Endothelial cell of umbilical vein (primary cell): ENCODE results near the gene AFF1. TPM values are rescaled to one million over a fixed set of nuclear protein-coding genes. Genes with fewer than 3 reads are reported as not detected.

ENCODE experiments used
- BruUV-seq: library from RNA; stranded (reverse); fragments of 400-500 nt; replicated peaks from 2 replicates; lab custom pipeline; 2021; lab: Mats Ljungman, UMichigan
- CTCF ChIA-PET: fragments of 300-600, 350-600 bp; sonication (Branson Sonifier 250); formaldehyde crosslinking; loops from one replicate; lab custom pipeline; 2021; ENCODE audit warnings: antibody characterized with exemption, inconsistent platforms; lab: Charles Lee
- POLR2A ChIA-PET: fragments of 300-600, 350-600 bp; sonication (Branson Sonifier 250); formaldehyde crosslinking; loops from one replicate; lab custom pipeline; 2021; ENCODE audit warnings: antibody characterized with exemption, inconsistent platforms; lab: Charles Lee
- DNase-seq: peaks from one replicate; pipeline ENCODE4 v3.0.0-alpha.2; 2011; ENCODE audit warnings: low read depth, low spot score
- FAIRE-seq: peaks from 2 replicates; lab custom pipeline; 2011; peaks lifted over from hg19 to GRCh38; lab: Jason Lieb, UNC
- H2AFZ ChIP-seq: 2 replicates; pipeline ENCODE4 v1.6.0; 2012; ENCODE audit warnings: low read depth, low read length, control low read depth, inconsistent platforms
- H3K27ac ChIP-seq: 2 replicates; pipeline ENCODE4 v1.5.1; 2011; ENCODE audit warnings: low read depth, mild to moderate bottlenecking, control low read depth, low read length, moderate library complexity; ENCODE audit not compliant: insufficient read depth
- H3K27me3 ChIP-seq, 2 experiments: 2 replicates each; pipeline versions ENCODE4 v1.6.0 to v1.6.1; 2011; ENCODE audit warnings: low read length in 2 of 2, mixed read lengths in 1 of 2; ENCODE audit not compliant: control insufficient read depth in 2 of 2, insufficient read depth in 2 of 2
- H3K36me3 ChIP-seq, 2 experiments: 2 replicates in 1 of 2; 3 replicates in 1 of 2; pipeline ENCODE4 v1.5.1; 2011; ENCODE audit warnings: low read length in 2 of 2, mild to moderate bottlenecking in 1 of 2, moderate library complexity in 1 of 2; ENCODE audit not compliant: control insufficient read depth in 2 of 2, insufficient read depth in 2 of 2; ENCODE audit errors: extremely low read depth in 1 of 2
- H3K4me1 ChIP-seq: 3 replicates; pipeline ENCODE4 v1.5.1; 2011; ENCODE audit warnings: mild to moderate bottlenecking, low read length; ENCODE audit not compliant: control insufficient read depth, insufficient read depth; ENCODE audit errors: extremely low read depth
- H3K4me2 ChIP-seq: 2 replicates; pipeline ENCODE4 v1.6.1; 2011; ENCODE audit warnings: low read length, control low read depth, mixed read lengths; ENCODE audit not compliant: insufficient read depth
- H3K4me3 ChIP-seq, 3 experiments: fragments of 200-600 bp in 1 of 3; sonication (generic), shearing (Covaris generic) in 1 of 3; replicated peaks in 1 of 3; 2 replicates each; pipeline ENCODE4 v1.5.1; 2011 to 2016; ENCODE audit warnings: control low read depth in 3 of 3, low read length in 3 of 3, mild to moderate bottlenecking in 2 of 3, inconsistent platforms in 1 of 3, low read depth in 1 of 3, moderate library complexity in 1 of 3; ENCODE audit not compliant: insufficient read depth in 1 of 3
- H3K79me2 ChIP-seq: 2 replicates; pipeline ENCODE4 v1.6.0; 2012; ENCODE audit warnings: low read length, inconsistent platforms; ENCODE audit not compliant: control insufficient read depth, insufficient read depth
- H3K9ac ChIP-seq: replicated peaks from 2 replicates; pipeline ENCODE3; 2011; ENCODE audit warnings: low read length, control low read depth; ENCODE audit not compliant: insufficient read depth; ENCODE audit errors: extremely low read depth
- H3K9me1 ChIP-seq: replicated peaks from 3 replicates; pipeline ENCODE4 v1.6.0; 2011; ENCODE audit warnings: mild to moderate bottlenecking, low read length; ENCODE audit not compliant: control insufficient read depth, insufficient read depth; ENCODE audit errors: extremely low read depth
- H3K9me3 ChIP-seq: replicated peaks from 2 replicates; pipeline ENCODE4 v1.5.1; 2012; ENCODE audit warnings: low read length, inconsistent platforms; ENCODE audit not compliant: control insufficient read depth, insufficient read depth
- H4K20me1 ChIP-seq: replicated peaks from 2 replicates; pipeline ENCODE3; 2011; ENCODE audit warnings: mild to moderate bottlenecking, low read length; ENCODE audit not compliant: control insufficient read depth, insufficient read depth; ENCODE audit errors: extremely low read depth
- CTCF ChIP-seq, 2 donors: IDR thresholded peaks; 1 replicate in 1 of 2; 2 replicates in 1 of 2; pipeline ENCODE4 v1.5.1; 2011; ENCODE audit warnings: low read length in 2 of 2, mild to moderate bottlenecking in 2 of 2, moderate library complexity in 2 of 2, control low read depth in 1 of 2, inconsistent platforms in 1 of 2, low read depth in 1 of 2; ENCODE audit not compliant: insufficient read depth in 1 of 2; ENCODE audit errors: extremely low read depth in 1 of 2
- JUN ChIP-seq: IDR thresholded peaks from 2 replicates; pipeline ENCODE4 v1.6.1; 2011; ENCODE audit warnings: borderline replicate concordance, low read depth; ENCODE audit not compliant: insufficient read length, insufficient read depth
- dilution Hi-C: fragments of 300-500 bp; cut with MboI; formaldehyde crosslinking; loops from one replicate; pipeline ENCODE4 v1.15.0; 2019; ENCODE audit warnings: low sequenced_read_pairs; ENCODE audit not compliant: extremely low pct_ligation_motif_present
- intact Hi-C: fragments of 100-400 bp; cut with micrococcal nuclease; formaldehyde crosslinking; loops from one replicate; pipeline ENCODE4 v1.10.0; 2022
- polyA plus RNA-seq, 4 experiments: library from polyadenylated mRNA; depleted of rRNA in 3 of 4; stranded (reverse) in 3 of 4; unstranded in 1 of 4; fragments of >200 nt; gene quantifications; 2 replicates each; pipeline versions ENCODE4 v1.2.1 to v1.2.3, GENCODE V29; 2011 to 2012; ENCODE audit warnings: missing spikeins in 1 of 4
- total RNA-seq: library from RNA; stranded (reverse); gene quantifications from 2 replicates; pipeline ENCODE4 v1.2.3, GENCODE V29; 2021

The AFF1 gene
- total and polyA plus RNA-seq, 2 donors (not counting 3 experiments of a cell fraction or from before 2014, with no cell fraction given) = 26.2 to 106 TPM

GRCh38 chr4:87128006-87128705, 193.3 kb downstream of the AFF1 start:
- dilution Hi-C loops = no loop called here
- H3K4me2 ChIP-seq = no peak overlapping the region

More at GRCh38 chr4:87128006-87128705, 193.3 kb downstream of the AFF1 start:
- H3K36me3 ChIP-seq = peaks cover 26 to 38% of the 10 kb centered on the region in 2 experiments
- no peaks in the 10 kb centered on the region for H4K20me1 ChIP-seq
- no peaks in the 10 kb centered on the region for H3K9me3 ChIP-seq
- H3K9ac ChIP-seq = no peak overlapping the region
- no peaks in the 10 kb centered on the region for H3K27me3 ChIP-seq
- no peak overlapping the region for H3K4me3 ChIP-seq
- no peaks in the 10 kb centered on the region for H3K4me1 ChIP-seq
- H3K9me1 ChIP-seq = no peaks in the 10 kb centered on the region
- no TSS peak for BruUV-seq
- H2AFZ ChIP-seq = no peak overlapping the region
- intact Hi-C loops = no loop called here
- no peak for FAIRE-seq
- ChIA-PET POLR2A (no interaction called here), CTCF (no interaction called here)
- DNase-seq = no peak
- peaks cover 2% of the 10 kb centered on the region for H3K79me2 ChIP-seq
- TF ChIP-seq JUN (no peak), CTCF (IDR thresholded peaks at IDR 0.05; ENCODE audit: extremely low read depth in 1 of 2, insufficient read depth in 1 of 2, low read depth in 1 of 2, low read length in 2 of 2) (no peak)
- H3K27ac ChIP-seq = no peak overlapping the region
